ENCODE data around the gene ZNF609. TPM values are rescaled to one million over a fixed set of nuclear protein-coding genes. Genes with fewer than 3 reads are reported as not detected.
"Not testable (repeated sequence)": the region's sequence is repeated elsewhere in the genome, so short reads cannot be mapped to it uniquely, and the experiment has no call there.

ZNF609 gene
- polyA plus RNA-seq, 4 donors: 33.6 to 37.6 (median 35.7) TPM

GRCh38 chr15:64614519-64614918, 154.1 kb downstream of the ZNF609 start:
- DNase-seq (ENCODE audit: low read depth in 4 of 4, low spot score in 3 of 4): no peak

- no peak for DNase-seq (ENCODE audit: low read depth in 4 of 4, low spot score in 3 of 4)
Observed at GRCh38 chr15:64617727-64618126, 157.3 kb downstream of the ZNF609 start.

- no peak for DNase-seq (ENCODE audit: low read depth in 4 of 4, low spot score in 3 of 4)
Observed at GRCh38 chr15:64618138-64618537, 157.8 kb downstream of the ZNF609 start.

GRCh38 chr15:64618540-64618939, 158.2 kb downstream of the ZNF609 start:
- DNase-seq (ENCODE audit: low read depth in 4 of 4, low spot score in 3 of 4): no peak

DNA sequence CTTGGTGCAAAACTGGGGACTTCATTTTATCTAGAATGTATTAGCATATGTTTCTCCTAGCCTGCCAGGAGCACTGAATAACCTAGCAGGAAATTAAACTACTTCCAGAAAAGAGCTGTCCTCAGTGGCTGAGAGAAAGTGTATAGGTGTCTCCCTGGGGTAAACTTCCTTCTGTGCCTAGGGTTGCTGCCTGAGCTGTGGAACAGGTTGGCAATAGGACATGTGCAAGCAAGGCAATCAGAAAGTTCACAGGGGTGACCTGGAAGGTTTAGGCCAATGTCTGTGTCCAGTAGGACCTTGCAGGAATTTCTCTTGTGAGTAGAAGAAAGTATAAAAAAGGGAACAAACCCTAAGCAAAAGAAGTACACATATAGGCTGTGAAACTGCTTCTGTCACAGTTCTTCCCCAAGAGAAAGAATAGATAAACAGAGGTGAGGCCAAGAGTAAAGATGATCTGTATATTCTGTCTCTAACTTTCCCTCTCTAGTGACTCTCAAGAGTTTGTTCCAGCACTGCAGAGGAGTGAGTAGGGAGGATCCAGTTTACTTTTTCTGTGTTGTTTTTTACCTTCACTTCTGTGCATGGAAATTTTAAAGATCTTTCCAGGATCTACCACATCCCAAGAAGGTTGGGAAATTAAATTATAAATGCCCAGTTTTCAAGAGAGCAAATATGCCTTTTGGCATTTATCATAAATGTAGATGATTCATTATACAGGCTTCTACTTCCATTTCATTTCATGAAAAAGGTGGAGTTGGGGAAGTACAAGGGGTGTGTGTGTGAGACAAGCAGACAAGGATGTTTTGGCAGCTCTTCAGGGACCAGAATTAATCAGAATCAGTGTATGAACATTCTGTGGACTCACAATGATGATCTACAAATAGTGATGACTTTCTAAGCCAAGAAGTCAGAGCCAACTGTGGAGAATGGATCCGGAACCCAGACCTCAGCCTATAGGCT, 159.8 kb downstream of the ZNF609 start:
- DNase-seq (ENCODE audit: low read depth in 4 of 4, low spot score in 3 of 4): no peak

GRCh38 chr15:64621056-64621455, 160.7 kb downstream of the ZNF609 start:
- no peak for DNase-seq (ENCODE audit: low read depth in 4 of 4, low spot score in 3 of 4)

- DNase-seq (ENCODE audit: low read depth in 4 of 4, low spot score in 3 of 4): no peak
Observed at GRCh38 chr15:64622410-64623260, 162.3 kb downstream of the ZNF609 start.

- DNase-seq (ENCODE audit: low read depth in 4 of 4, low spot score in 3 of 4): no peak
Observed at GRCh38 chr15:64623347-64623996, 163.1 kb downstream of the ZNF609 start.

- DNase-seq (ENCODE audit: low read depth in 4 of 4, low spot score in 3 of 4): no peak
Observed at GRCh38 chr15:64624242-64624641, 163.9 kb downstream of the ZNF609 start.

- DNase-seq (ENCODE audit: low read depth in 4 of 4, low spot score in 3 of 4): no peak
Observed at GRCh38 chr15:64629063-64629462, 168.7 kb downstream of the ZNF609 start.

DNA sequence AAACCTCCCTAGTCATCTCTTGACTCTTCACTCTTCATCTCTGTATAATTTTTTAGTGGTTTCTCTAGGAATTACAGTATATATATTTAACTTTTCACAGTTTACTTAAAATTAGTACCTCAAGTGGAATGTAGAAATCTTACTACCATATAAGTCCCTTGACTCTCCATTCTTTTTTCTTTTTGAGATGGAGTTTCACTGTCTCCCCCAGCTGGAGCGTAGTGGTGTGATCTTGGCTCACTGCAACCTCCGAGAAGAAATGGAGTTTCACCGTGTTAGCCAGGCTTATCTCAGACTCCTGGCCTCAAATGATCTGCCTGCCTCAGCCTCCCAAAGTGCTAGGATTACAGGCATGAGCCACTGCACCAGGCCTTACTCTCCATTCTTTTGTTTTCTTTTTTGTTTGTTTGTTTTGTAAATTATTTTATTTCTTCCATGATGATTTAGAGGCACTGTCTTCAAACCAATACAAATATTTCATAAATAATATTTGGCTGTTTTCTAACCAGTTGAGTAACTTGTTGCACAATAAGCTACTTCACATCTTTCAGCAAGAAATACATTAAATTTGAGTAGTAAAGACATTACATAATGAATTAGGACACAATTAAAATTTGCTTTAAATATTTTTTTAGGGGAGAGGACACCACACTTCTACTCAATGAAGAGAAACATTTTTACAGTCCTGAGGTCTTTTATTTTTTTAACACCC, 170.2 kb downstream of the ZNF609 start:
- no peak for DNase-seq (ENCODE audit: low read depth in 4 of 4, low spot score in 3 of 4)

- not testable (repeated sequence) for DNase-seq (ENCODE audit: low read depth in 4 of 4, low spot score in 3 of 4)
Observed at GRCh38 chr15:64632639-64633038, 172.3 kb downstream of the ZNF609 start.

- no peak for DNase-seq (ENCODE audit: low read depth in 4 of 4, low spot score in 3 of 4)
Observed at GRCh38 chr15:64633332-64633731, 173.0 kb downstream of the ZNF609 start.

GRCh38 chr15:64634027-64634426, 173.6 kb downstream of the ZNF609 start:
- DNase-seq (ENCODE audit: low read depth in 4 of 4, low spot score in 3 of 4): peak in 1 of 4 donors; percentile 8

DNA sequence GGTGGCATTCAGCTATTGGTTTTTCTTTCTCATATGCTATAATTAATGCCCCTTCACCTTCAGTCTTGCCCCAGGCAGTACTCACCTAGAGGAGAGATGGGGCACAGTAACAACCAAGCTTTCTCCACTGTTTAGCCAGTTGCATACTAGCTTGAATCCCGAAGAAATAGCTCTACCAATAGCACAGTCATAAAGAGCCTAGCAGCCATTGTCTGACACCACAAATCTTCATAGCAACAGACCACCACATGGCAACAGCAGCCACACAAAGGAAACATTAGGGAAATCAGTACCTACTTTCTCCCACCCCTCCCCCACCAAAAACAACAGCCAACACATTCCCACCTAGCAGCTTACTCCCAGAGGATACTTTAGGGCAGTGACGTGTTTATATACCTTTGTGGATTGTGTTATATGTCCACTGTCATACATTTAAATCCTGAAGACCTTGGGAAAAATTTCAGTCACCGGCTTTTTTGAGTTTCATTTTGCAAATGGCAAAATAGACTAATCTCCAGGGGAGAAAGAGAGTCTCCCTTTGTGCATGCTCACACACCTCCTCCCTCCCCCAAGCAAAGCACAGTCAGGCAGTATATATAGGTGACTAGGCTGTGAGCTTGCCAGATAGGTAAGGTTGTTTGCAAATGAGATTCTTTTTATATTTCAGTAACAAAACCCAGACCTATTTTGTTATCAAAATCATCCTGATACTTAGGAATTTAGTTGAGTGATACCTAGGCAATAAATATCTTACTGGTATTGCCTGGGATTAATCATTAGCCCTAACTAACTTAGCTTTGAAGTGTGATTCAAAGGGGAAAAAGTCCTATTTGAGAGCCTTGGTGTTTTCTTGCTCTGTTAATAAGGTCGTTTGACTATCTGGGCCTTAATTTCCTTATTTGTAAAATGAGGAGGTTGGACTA, 174.5 kb downstream of the ZNF609 start:
- DNase-seq (ENCODE audit: low read depth in 4 of 4, low spot score in 3 of 4): peak in 2 of 4 donors; percentile 52 to 68

GRCh38 chr15:64635499-64636495, 175.4 kb downstream of the ZNF609 start:
- DNase-seq (ENCODE audit: low read depth in 4 of 4, low spot score in 3 of 4): peak in 2 of 4 donors; percentile 10 to 21

DNA sequence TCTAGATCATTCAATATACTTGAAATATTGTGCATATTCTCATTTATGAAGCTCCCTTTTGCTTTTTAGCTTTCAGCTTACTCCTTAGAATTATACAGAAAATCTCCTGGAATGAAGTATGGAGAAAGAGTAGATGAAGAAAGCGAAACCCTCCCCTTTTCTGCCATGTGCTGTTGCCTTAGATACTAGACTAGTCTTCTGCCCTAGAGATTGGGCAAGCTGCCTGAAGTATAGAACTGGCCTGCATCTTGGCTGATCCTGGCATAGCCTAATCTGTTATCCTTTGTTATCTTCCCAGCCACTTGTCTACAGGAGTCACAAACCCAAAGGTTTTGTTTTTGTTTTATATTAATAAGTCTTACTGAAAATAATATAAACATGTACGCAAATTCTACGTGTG, 176.2 kb downstream of the ZNF609 start:
- no peak for DNase-seq (ENCODE audit: low read depth in 4 of 4, low spot score in 3 of 4)

DNA sequence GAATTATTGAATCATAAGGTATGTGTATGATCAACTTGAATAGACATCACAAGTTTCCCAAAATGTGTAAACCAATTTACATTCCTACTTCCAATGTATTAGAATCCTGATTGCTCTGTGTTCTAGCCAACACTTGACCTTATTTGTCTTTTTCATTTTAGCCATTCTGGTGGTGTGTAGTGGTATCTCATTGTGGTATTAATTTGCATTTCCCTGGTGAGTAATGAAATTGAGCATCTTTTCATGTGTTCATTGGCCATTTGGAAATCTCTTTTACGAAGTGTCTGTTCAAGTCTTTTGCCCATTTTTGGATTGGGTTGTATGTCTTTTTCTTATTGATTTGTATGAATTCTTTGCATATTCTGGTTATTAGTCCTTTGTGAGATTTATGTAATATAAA, 177.0 kb downstream of the ZNF609 start:
- DNase-seq (ENCODE audit: low read depth in 4 of 4, low spot score in 3 of 4): no peak

Data from left renal pelvis (tissue), 4 donors.